ENCODE results near the gene PLEKHA5. TPM values are rescaled to one million over a fixed set of nuclear protein-coding genes. Genes with fewer than 3 reads are reported as not detected.
A peak's percentile ranks its signal among the peaks of the same experiment; 100 is the strongest.

Gene PLEKHA5
- total RNA-seq, 1 donor from 2014 or later, result 68.6 TPM

DNA sequence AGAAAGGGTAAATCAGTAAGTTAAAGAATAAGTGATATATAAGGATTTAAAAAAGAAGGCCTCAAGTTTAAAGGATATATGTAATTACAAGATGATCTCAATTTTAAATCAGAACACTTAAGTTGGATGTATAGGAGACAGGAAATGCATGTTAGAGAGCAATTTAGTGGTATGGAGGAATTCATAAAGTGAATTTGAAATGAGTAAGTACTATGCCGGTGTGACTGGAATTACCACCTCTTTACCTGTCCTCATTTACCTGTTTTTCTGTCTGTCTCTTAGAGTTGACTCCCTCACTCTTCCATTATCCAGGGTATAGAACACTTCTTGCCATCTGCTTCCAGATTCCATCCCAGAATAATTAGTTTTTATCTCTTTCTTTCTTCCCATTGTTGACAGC is 73.5 kb downstream of the PLEKHA5 start:
- no peaks in the 10 kb centered on the region for H3K27me3 Mint-ChIP-seq
- H3K36me3 Mint-ChIP-seq, result peaks cover 31% of the 10 kb centered on the region
- no peaks in the 10 kb centered on the region for H3K9me3 Mint-ChIP-seq
- no peak for DNase-seq (ENCODE audit: extremely low spot score, unreplicated experiment)
- TF ChIP-seq, protein P1, sequence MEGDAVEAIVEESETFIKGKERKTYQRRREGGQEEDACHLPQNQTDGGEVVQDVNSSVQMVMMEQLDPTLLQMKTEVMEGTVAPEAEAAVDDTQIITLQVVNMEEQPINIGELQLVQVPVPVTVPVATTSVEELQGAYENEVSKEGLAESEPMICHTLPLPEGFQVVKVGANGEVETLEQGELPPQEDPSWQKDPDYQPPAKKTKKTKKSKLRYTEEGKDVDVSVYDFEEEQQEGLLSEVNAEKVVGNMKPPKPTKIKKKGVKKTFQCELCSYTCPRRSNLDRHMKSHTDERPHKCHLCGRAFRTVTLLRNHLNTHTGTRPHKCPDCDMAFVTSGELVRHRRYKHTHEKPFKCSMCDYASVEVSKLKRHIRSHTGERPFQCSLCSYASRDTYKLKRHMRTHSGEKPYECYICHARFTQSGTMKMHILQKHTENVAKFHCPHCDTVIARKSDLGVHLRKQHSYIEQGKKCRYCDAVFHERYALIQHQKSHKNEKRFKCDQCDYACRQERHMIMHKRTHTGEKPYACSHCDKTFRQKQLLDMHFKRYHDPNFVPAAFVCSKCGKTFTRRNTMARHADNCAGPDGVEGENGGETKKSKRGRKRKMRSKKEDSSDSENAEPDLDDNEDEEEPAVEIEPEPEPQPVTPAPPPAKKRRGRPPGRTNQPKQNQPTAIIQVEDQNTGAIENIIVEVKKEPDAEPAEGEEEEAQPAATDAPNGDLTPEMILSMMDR (conservative IDR thresholded peaks at IDR 0.05), result no peak
- no peak overlapping the region for H3K4me3 Mint-ChIP-seq
- H3K27ac Mint-ChIP-seq, result peak overlapping the region; percentile 4
- H3K4me1 Mint-ChIP-seq (ENCODE audit: unreplicated experiment), result peaks cover 8% of the 10 kb centered on the region

DNA sequence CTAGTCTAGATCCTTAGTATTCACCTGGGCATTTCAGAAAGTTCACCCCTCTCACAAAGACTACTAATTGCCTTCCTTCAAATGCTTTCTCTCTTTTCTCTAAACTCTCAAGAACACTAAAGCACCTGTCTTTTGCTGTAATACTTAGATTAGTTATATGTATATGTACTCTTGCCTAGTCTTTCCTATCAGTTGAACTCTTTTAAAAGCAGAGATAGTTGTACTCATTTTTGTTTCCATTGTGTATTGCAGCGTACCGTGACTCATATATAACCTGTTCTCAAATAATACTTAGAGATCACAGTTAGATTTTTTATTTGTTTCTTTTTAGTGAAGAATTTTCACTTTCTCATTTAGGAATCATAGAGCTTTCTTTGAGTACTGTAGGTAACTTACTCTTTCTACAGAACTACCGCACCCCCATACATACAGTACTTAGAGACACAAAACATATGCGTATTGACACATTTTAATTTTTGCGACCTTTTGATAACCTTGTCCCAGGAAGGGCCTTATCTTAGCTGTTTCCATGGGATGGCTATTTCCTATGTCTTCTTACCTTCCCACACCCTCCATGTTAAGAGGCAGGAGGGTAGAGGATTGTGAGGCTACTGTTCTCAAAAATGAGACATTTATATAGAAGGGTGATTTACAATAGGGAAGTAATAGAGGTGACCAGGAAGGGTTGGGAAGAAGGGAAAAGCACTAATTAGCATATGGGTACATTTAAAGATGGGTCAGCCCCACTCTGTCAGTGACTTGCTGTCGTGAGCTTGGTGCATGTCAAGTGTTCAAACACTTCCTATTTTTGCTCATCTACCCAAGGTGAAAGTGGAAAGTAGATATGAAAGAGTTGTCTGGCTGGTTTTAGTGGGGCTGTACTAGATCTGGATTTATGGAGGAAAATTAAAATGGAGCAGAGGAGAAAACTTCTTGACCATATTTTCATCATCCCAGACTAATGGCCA is 74.3 kb downstream of the PLEKHA5 start:
- Mint-ChIP-seq H3K9me3 (peaks cover 5% of the 10 kb centered on the region), H3K4me1 (ENCODE audit: unreplicated experiment) (peaks cover 8% of the 10 kb centered on the region), H3K4me3 (no peak overlapping the region), H3K27me3 (no peaks in the 10 kb centered on the region), H3K27ac (peak overlapping the region; percentile 4), H3K36me3 (peaks cover 36% of the 10 kb centered on the region)
- TF ChIP-seq, protein P1 (conservative IDR thresholded peaks at IDR 0.05), result no peak
- DNase-seq (ENCODE audit: extremely low spot score, unreplicated experiment), result no peak

DNA sequence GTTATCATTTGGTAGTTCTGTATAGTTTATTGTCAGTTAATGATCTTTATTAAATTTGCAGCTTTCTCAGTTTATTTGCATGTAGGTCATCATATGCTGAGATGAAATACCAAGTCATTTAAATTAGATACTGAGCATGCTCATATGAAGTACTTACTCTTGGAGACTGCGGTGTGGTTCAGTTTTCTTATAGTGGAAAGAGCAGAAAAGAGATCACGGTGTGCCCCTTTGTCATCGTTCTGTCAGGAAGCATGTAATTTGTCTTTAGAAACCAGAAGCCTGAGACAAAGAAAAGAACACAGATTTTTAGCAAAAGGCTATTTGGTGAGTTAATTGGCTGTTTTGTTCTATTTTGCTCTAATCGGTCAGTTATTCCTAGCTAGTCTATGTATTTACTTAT is 75.6 kb downstream of the PLEKHA5 start:
- Mint-ChIP-seq H3K9me3 (peaks cover 12% of the 10 kb centered on the region), H3K4me3 (no peak overlapping the region), H3K4me1 (ENCODE audit: unreplicated experiment) (peaks cover 5% of the 10 kb centered on the region), H3K27me3 (no peaks in the 10 kb centered on the region), H3K36me3 (peaks cover 39% of the 10 kb centered on the region), H3K27ac (no peak overlapping the region)
- TF ChIP-seq, protein P1 (conservative IDR thresholded peaks at IDR 0.05), result no peak
- no peak for DNase-seq (ENCODE audit: extremely low spot score, unreplicated experiment)

DNA sequence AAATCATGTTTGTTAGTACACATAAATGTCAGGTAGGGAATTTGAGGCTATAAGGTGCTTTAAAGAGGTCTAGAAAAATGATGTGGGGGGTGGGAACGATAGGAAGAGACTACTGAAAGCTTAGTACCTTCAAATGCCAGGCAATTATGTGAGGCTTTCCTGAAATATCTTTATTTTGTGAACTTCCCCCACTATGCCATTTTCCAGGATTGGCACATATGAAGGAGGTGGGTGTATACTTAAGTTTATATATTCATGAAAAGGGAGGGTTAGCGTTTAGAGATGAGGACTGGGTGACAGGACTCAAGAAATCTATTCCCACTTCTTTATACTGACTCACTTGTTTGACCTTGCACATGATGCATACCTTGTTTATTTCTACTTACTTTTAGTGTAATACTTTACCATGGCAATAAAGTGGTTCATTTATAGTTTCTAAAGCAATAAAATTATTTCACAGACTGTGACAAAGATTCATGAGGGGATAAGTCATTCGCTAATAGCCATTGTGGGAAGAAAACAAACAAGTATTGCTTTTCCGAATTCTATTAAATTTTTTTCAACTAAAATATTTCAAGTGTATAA is 77.1 kb downstream of the PLEKHA5 start:
- Mint-ChIP-seq H3K27me3 (no peaks in the 10 kb centered on the region), H3K36me3 (peaks cover 43% of the 10 kb centered on the region), H3K27ac (no peak overlapping the region), H3K4me1 (ENCODE audit: unreplicated experiment) (peaks cover 5% of the 10 kb centered on the region), H3K4me3 (no peak overlapping the region), H3K9me3 (peaks cover 12% of the 10 kb centered on the region)
- DNase-seq (ENCODE audit: extremely low spot score, unreplicated experiment), result no peak
- TF ChIP-seq, protein P1 (conservative IDR thresholded peaks at IDR 0.05), result no peak

DNA sequence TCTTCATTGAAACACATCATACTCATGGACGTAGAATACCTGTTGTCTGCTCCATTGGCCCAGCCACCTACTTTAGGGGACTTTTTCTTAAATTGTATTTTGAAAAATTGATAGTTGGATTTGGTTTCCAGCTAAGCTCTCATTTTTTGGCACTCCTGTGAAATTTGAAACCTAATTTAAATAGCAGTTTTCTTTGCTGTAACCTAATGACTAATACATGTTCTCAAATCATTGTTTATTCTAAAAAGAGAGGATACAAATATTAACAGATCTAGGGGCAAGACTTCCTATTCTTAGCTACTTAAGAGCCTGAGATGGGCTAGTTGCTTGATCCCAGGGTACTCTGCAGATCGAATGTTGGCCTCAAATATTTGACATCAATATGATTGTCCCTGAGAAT is 78.9 kb downstream of the PLEKHA5 start:
- H3K9me3 Mint-ChIP-seq, result peaks cover 12% of the 10 kb centered on the region
- no peaks in the 10 kb centered on the region for H3K27me3 Mint-ChIP-seq
- H3K36me3 Mint-ChIP-seq, result peaks cover 39% of the 10 kb centered on the region
- no peak overlapping the region for H3K4me3 Mint-ChIP-seq
- no peak for DNase-seq (ENCODE audit: extremely low spot score, unreplicated experiment)
- TF ChIP-seq, protein P1 (conservative IDR thresholded peaks at IDR 0.05), result no peak
- no peak overlapping the region for H3K27ac Mint-ChIP-seq
- peaks cover 5% of the 10 kb centered on the region for H3K4me1 Mint-ChIP-seq (ENCODE audit: unreplicated experiment)

Data from type B pancreatic cell (in vitro differentiated cells).